Smooth muscle cell (in vitro differentiated cells): Measurements from ENCODE around the gene BLOC1S2. TPM values are rescaled to one million over a fixed set of nuclear protein-coding genes. Genes with fewer than 3 reads are reported as not detected.

Experiments
- polyA plus RNA-seq: library from polyadenylated mRNA; unstranded; fragments of >200 nt; fragmentation: Nextera tagmentation; extraction: Ambion mirVana; gene quantifications from 2 replicates; pipeline ENCODE4 v1.2.1, GENCODE V29; 2016
- small RNA-seq: library from RNA; depleted of rRNA; stranded (forward); fragments of <200 nt; gene quantifications from one replicate; pipeline ENCODE3, GENCODE V24; 2014
- total RNA-seq: library from RNA; depleted of rRNA; stranded (reverse); fragments of >200 nt; gene quantifications from 2 replicates; pipeline ENCODE4 v1.2.3, GENCODE V29; 2014

The BLOC1S2 gene
- total and polyA plus RNA-seq, 2 experiments from 2014 or later = 62.0 to 67.2 TPM

Small RNA genes within 50 kb of the gene (small RNA-seq; reads per million reads assigned to genes)
- gene RNU6-422P (not detected), gene SNORA12 (76.7 reads per million, percentile 97 among the genes with 10 or more reads in this experiment)

Other genes with a start within 250 kb of the BLOC1S2 start
- not detected in 2 replicates for gene CPN1, start 204.8 kb downstream of the BLOC1S2 start, total RNA-seq
- gene CPN1, start 204.8 kb downstream of the BLOC1S2 start, polyA plus RNA-seq = not detected in 2 replicates
- 21.0 and 21.6 TPM in 2 replicates for gene ERLIN1, start 100.7 kb downstream of the BLOC1S2 start, total RNA-seq
- gene ERLIN1, start 100.7 kb downstream of the BLOC1S2 start, polyA plus RNA-seq = 22.1 and 32.2 TPM in 2 replicates
- 22.0 and 27.7 TPM in 2 replicates for gene CHUK, start 57.1 kb downstream of the BLOC1S2 start, total RNA-seq
- gene CHUK, start 57.1 kb downstream of the BLOC1S2 start, polyA plus RNA-seq = 10.9 and 11.5 TPM in 2 replicates
- gene CWF19L1, start 19.0 kb downstream of the BLOC1S2 start, total RNA-seq = 12.1 and 19.9 TPM in 2 replicates
- gene CWF19L1, start 19.0 kb downstream of the BLOC1S2 start, polyA plus RNA-seq = 8.6 and 12.7 TPM in 2 replicates
- not detected in 2 replicates for gene PKD2L1, start 43.5 kb upstream of the BLOC1S2 start, total RNA-seq
- not detected in 2 replicates for gene PKD2L1, start 43.5 kb upstream of the BLOC1S2 start, polyA plus RNA-seq
- 306 and 316 TPM in 2 replicates for gene SCD, start 60.6 kb upstream of the BLOC1S2 start, total RNA-seq
- 157 and 183 TPM in 2 replicates for gene SCD, start 60.6 kb upstream of the BLOC1S2 start, polyA plus RNA-seq
- not detected in 2 replicates for gene WNT8B, start 176.3 kb upstream of the BLOC1S2 start, total RNA-seq
- gene WNT8B, start 176.3 kb upstream of the BLOC1S2 start, polyA plus RNA-seq = not detected in 2 replicates
- gene SEC31B, start 233.2 kb upstream of the BLOC1S2 start, total RNA-seq = 2.3 and 4.5 TPM in 2 replicates
- gene SEC31B, start 233.2 kb upstream of the BLOC1S2 start, polyA plus RNA-seq = 6.3 and 8.5 TPM in 2 replicates
- gene NDUFB8, start 243.2 kb upstream of the BLOC1S2 start, total RNA-seq = 121 and 128 TPM in 2 replicates
- 400 and 430 TPM in 2 replicates for gene NDUFB8, start 243.2 kb upstream of the BLOC1S2 start, polyA plus RNA-seq
- gene HIF1AN, start 249.3 kb upstream of the BLOC1S2 start, total RNA-seq = 12.4 and 22.7 TPM in 2 replicates
- 28.1 and 31.6 TPM in 2 replicates for gene HIF1AN, start 249.3 kb upstream of the BLOC1S2 start, polyA plus RNA-seq